GM18519 (cell line): ENCODE results near the gene TNRC6B.
"Not testable (repeated sequence)": the region's sequence is repeated elsewhere in the genome, so short reads cannot be mapped to it uniquely, and the experiment has no call there.

Experiments used
- ATAC-seq: cut with Tn5 transposase; IDR thresholded peaks from one replicate; pipeline ENCODE4 v1.9.1; 2021; ENCODE audit warnings: mild to moderate bottlenecking, moderate library complexity; ENCODE audit not compliant: unreplicated experiment, low FRiP score

The TNRC6B gene

GRCh38 chr22:40346185-40347118 is 168.7 kb downstream of the TNRC6B start, which contains the start of gene ADSL:
Gene ADSL, plus strand, starts transcription at chr22:40346500. Its CDS starts 59 bp downstream, at chr22:40346559.
- no peak for ATAC-seq

DNA sequence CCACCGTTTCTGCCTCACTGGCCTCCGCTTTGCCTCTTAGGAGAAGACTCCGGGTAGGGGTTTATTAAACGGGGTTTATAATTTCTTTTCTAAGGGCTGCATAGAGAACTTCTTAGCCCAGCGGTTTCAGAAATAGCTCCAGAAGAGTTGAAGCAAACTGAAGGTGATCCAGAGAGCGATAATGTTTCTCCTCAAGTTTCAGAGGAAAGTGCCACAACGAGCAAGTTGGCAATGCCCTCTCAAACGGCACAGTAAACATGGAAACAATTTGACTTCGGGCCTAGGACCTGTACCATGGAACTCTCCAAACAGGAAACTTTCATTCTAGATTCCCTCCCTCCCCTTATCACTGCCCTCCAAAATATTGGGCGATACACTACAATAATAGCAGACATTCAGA is 169.6 kb downstream of the TNRC6B start:
- no peak for ATAC-seq

- ATAC-seq: no peak
Observed at GRCh38 chr22:40348025-40348658, 170.4 kb downstream of the TNRC6B start.

- no peak for ATAC-seq
Observed at GRCh38 chr22:40352763-40353162, 175.0 kb downstream of the TNRC6B start.

GRCh38 chr22:40361100-40361499 is 183.4 kb downstream of the TNRC6B start:
- ATAC-seq: no peak

- no peak for ATAC-seq
Observed at GRCh38 chr22:40363059-40363458, 185.3 kb downstream of the TNRC6B start.

- ATAC-seq: no peak
Observed at GRCh38 chr22:40364431-40364830, 186.7 kb downstream of the TNRC6B start.

DNA sequence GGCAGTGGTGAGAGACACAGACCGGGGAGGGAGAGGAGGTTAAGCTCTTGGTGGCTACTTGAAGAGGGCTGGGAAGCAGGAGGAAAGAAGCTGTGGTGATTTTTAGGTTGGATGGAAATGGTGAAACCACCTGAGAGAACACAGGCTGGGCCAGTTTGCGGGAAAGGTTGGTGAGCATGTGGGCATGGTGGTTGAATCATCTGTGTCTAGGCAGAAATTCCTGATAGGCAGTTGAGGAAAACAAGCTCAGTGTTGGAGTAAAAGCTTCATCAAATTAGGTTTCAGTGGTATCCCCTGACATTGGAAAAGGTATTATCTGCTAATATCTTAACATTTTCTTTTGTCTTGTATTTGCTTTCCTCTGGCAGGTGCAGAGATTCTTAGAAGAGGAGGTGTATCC is 188.3 kb downstream of the TNRC6B start:
- ATAC-seq: no peak

DNA sequence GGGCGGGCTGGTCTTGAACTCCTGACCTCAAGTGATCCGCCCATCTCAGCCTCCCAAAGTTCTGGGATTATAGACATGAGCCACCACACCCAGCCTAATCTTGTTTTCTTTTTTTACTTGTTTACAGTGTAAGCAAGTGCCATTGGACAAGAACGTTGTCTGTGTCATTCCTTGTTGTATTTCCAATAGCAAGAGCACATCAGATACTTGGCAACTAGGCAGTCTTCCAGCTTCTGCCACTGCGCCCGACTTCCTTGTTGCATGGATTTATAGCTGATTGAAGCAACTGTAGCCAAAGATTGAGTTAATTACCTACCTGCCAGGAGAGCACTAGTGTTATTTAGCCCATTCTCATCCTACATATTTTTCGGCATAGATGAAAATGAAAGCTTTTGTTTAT is 189.6 kb downstream of the TNRC6B start:
- no peak for ATAC-seq

DNA sequence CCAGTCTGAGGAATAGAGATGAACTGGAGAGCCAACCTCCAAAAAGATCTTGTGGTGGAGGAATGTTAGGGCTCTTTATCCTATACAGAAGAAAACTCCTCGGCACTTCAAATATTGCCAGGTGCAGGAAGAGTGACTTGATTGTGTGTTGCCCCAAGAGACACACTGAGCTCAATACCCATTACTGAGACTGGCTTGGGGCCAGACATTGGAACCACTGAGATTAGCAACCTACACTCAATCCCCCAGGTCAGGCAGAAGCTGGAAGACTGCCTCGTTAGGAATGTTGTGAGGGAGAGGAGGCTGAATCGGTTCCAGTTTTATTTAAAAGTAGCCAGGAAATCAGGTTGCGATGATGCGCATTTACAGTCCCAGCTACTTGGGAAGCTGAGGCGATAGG is 190.3 kb downstream of the TNRC6B start:
- no peak for ATAC-seq

DNA sequence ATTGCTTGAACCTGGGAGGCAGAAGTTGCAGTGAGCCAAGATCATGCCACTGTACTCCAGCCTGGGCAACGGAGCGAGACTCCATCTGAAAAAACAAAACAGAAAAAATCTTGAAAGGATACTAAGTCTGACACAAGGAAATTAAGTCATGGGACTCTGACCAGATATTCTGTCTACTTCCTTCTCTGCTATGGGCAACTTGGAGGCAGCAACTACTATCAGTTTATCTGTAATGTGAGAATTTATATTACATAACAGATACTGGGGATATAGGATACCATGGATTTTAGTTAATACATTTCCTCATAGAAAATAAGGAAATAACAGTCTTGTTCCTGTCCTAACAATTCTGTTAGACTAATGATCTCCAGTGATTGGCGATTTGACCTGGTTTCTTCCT is 191.1 kb downstream of the TNRC6B start:
- ATAC-seq: no peak

DNA sequence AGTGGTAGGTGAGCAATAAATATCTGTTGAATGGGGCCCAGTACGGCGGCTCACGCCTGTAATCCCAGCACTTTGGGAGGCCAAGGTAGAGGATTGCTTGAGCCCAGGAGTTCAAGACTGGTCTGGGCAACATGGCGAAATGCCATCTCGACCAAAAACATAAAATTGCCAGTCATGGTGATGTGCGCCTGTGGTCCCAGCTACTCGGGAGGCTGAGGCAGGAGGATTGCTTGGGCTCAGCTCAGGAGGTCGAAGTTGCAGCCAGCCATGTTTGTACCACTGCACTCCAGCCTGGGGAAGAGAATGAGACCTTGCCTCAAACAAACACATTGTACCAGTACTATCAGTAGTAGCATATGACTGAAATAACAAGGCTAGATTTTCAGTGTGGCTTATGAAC is 196.8 kb downstream of the TNRC6B start:
- no peak for ATAC-seq

DNA sequence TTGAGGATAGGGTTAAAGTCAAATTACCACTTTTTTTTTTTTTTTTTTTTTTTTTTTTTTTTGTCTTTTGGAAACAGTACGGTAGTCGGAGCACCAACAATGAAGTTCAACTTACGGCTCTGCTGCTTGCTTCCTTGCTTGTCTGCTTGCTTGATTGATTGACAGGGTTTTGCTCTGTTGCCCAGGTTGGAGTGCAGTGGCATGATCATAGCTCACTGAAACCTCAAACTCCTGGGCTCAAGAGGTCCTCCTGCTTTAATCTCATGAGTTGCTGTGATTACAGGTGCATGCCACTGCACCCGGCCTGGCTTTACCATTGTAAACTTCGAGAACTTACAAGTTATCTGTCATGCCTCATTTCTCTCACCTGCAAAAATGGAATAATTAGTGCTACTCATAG is 198.4 kb downstream of the TNRC6B start:
- ATAC-seq: no peak

GRCh38 chr22:40377931-40378330 is 200.2 kb downstream of the TNRC6B start:
- ATAC-seq: no peak

DNA sequence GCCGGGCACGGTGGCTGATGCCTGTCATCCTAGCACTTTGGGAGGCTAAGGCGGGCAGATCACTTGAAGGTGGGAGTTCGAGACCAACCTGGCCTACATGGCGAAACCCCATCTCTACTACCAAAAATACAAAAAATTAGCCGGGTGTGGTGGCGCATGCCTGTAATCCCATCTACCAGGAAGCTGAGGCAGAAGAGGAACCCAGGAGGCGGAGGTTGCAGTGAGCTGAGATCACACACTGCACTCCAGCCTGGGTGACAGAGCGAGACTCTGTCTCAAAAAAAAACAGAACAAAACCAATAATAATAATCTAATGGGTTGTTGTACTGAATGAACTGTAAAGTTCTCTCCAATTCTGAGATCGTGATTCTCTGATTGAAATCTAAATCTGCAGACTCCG is 200.7 kb downstream of the TNRC6B start:
- not testable (repeated sequence) for ATAC-seq

GRCh38 chr22:40381461-40381860 is 203.7 kb downstream of the TNRC6B start:
- no peak for ATAC-seq

GRCh38 chr22:40383905-40384304 is 206.2 kb downstream of the TNRC6B start:
- no peak for ATAC-seq

- no peak for ATAC-seq
Observed at GRCh38 chr22:40385036-40385782, 207.5 kb downstream of the TNRC6B start.
